ENCODE measurements around the gene SAE1.

DNA sequence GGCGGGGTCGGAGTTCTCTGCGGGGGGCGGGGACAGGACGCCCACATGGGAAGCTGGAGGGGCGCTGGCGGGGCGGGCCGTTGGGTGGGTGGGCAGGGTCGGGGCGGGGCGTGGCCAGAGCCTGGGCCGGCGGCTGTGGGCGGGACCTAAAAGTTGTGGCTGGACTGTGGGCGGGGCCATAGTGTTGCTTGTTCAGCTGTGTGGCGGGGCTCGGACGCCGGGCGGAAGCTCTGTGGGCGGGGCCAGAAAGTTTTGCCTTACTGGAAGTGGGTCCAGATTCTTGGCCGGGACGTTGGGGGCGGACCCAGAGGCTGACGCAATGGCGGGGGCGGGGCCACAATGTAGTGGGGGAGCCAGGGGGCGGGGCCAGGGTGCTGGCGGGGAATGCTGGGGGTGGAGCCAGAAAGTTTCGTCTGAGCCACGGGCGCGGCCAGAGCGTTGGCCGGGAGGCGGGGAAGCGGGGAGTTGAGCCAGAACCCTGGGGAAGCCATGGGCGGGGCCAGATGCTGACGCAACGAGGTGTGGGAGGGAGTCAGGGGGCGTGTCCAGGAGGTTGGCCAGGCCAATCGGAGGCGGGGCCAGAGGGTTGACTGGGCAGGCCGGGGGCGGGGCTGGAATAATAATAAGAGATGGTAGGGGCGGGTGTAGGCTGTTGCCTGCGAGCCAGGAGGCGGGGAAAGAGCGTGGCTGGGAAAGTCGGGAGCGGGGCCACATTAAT lies 126.2 kb downstream of the SAE1 start:
- TF ChIP-seq, protein P1, sequence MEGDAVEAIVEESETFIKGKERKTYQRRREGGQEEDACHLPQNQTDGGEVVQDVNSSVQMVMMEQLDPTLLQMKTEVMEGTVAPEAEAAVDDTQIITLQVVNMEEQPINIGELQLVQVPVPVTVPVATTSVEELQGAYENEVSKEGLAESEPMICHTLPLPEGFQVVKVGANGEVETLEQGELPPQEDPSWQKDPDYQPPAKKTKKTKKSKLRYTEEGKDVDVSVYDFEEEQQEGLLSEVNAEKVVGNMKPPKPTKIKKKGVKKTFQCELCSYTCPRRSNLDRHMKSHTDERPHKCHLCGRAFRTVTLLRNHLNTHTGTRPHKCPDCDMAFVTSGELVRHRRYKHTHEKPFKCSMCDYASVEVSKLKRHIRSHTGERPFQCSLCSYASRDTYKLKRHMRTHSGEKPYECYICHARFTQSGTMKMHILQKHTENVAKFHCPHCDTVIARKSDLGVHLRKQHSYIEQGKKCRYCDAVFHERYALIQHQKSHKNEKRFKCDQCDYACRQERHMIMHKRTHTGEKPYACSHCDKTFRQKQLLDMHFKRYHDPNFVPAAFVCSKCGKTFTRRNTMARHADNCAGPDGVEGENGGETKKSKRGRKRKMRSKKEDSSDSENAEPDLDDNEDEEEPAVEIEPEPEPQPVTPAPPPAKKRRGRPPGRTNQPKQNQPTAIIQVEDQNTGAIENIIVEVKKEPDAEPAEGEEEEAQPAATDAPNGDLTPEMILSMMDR (IDR thresholded peaks at IDR 0.05), result no peak
- TF ChIP-seq POLR2A (IDR thresholded peaks at IDR 0.05), result no peak
